HepG2 (cell line): Measurements from ENCODE around the gene HES1. TPM values are rescaled to one million over a fixed set of nuclear protein-coding genes. Genes with fewer than 3 reads are reported as not detected.

ENCODE experiments used
- ATAC-seq: fragments of 200-7000 bp; cut with Tn5 transposase; 3 replicates; pipeline ENCODE4 v1.9.1; 2020; ENCODE audit warnings: mild to moderate bottlenecking, moderate library complexity
- BruUV-seq: library from RNA; stranded (reverse); fragments of 400-500 nt; replicated peaks from 2 replicates; lab custom pipeline; 2021; lab: Mats Ljungman, UMichigan
- CTCF ChIA-PET: fragments of 300-600 bp; formaldehyde crosslinking; extraction: SDS; loops from one replicate; lab custom pipeline; 2021; ENCODE audit warnings: low total read pairs, inconsistent platforms, low intra/inter-chr PET ratio; lab: Yijun Ruan, JAX
- POLR2A ChIA-PET: fragments of 350-600 bp; sonication (Branson Sonifier 250); formaldehyde crosslinking; loops from one replicate; lab custom pipeline; 2020; ENCODE audit warnings: antibody characterized with exemption, inconsistent platforms; lab: Yijun Ruan, JAX
- DNase-seq: peaks from one replicate; pipeline ENCODE4 v3.0.0-alpha.2; 2015; ENCODE audit warnings: low spot score
- FAIRE-seq: peaks from 3 replicates; lab custom pipeline; 2011; peaks lifted over from hg19 to GRCh38; lab: Jason Lieb, UNC
- H2AFZ ChIP-seq: one replicate; pipeline ENCODE4 v1.6.1; 2011; ENCODE audit warnings: low read length, inconsistent platforms
- H3K27ac ChIP-seq: fragments of 300-600 bp; 3 replicates; pipeline ENCODE4 v1.8.0; 2011; ENCODE audit warnings: mixed run types, mild to moderate bottlenecking, mixed read lengths, low read length, inconsistent platforms; ENCODE audit not compliant: insufficient read depth; ENCODE audit errors: extremely low read length
- H3K27me3 ChIP-seq, 2 experiments: fragments of 200-600 bp in 1 of 2; 2 replicates in 1 of 2; 3 replicates in 1 of 2; pipeline versions ENCODE4 v1.6.0 to v1.8.0; 2011; ENCODE audit warnings: low read length in 2 of 2, mild to moderate bottlenecking in 2 of 2, moderate library complexity in 2 of 2, inconsistent platforms in 1 of 2; ENCODE audit not compliant: insufficient read depth in 2 of 2, control insufficient read depth in 1 of 2
- H3K36me3 ChIP-seq, 2 experiments: fragments of 200-600 bp in 1 of 2; replicated peaks in 1 of 2; 2 replicates in 1 of 2; 3 replicates in 1 of 2; pipeline versions ENCODE4 v1.5.1 to v1.8.0; 2011; ENCODE audit warnings: low read length in 2 of 2, inconsistent platforms in 1 of 2; ENCODE audit not compliant: insufficient read depth in 2 of 2, control insufficient read depth in 1 of 2
- H3K4me1 ChIP-seq: 2 replicates; pipeline ENCODE4 v1.5.1; 2012; ENCODE audit warnings: low read length, inconsistent platforms; ENCODE audit not compliant: insufficient read depth
- H3K4me2 ChIP-seq: 2 replicates; pipeline ENCODE4 v1.6.0; 2011; ENCODE audit warnings: low read depth, low read length, inconsistent platforms
- H3K4me3 ChIP-seq, 3 experiments: fragments of 200-600 bp in 1 of 3; sonication (generic), shearing (Covaris generic) in 1 of 3; replicated peaks in 1 of 3; 2 replicates each; pipeline ENCODE4 v1.5.1; 2011 to 2016; ENCODE audit warnings: low read length in 3 of 3, inconsistent platforms in 2 of 3, low read depth in 2 of 3, mild to moderate bottlenecking in 2 of 3, control low read depth in 1 of 3, mixed read lengths in 1 of 3; ENCODE audit not compliant: insufficient read depth in 1 of 3
- H3K79me2 ChIP-seq: one replicate; pipeline ENCODE4 v1.6.1; 2011; ENCODE audit warnings: low read length, inconsistent platforms; ENCODE audit not compliant: insufficient read depth
- H3K9ac ChIP-seq: 2 replicates; pipeline ENCODE4 v1.6.0; 2011; ENCODE audit warnings: mild to moderate bottlenecking, low read depth, low read length, inconsistent platforms; ENCODE audit not compliant: insufficient read depth
- H3K9me3 ChIP-seq: 2 replicates; pipeline ENCODE4 v1.5.1; 2012; ENCODE audit warnings: mild to moderate bottlenecking, low read length
- H4K20me1 ChIP-seq: 2 replicates; pipeline ENCODE4 v1.6.0; 2011; ENCODE audit warnings: inconsistent platforms, mild to moderate bottlenecking, low read length, moderate library complexity; ENCODE audit not compliant: insufficient read depth
- DBP ChIP-seq: sonication (generic); formaldehyde crosslinking; IDR thresholded peaks from 2 replicates; pipeline ENCODE4 v1.4.0; 2020; ENCODE audit warnings: missing genetic modification reagents; ENCODE audit errors: not compliant biosample characterization
- GATAD1 ChIP-seq: IDR thresholded peaks from 2 replicates; pipeline ENCODE4 v1.6.1; 2016; ENCODE audit warnings: missing genetic modification reagents, missing compliant biosample characterization
- RBFOX2 ChIP-seq: fragments of 200-400 bp; formaldehyde crosslinking; IDR thresholded peaks from 2 replicates; pipeline ENCODE4 v1.6.1; 2017; ENCODE audit warnings: low read depth, mild to moderate bottlenecking, low read length
- RFX3 ChIP-seq: IDR thresholded peaks from 2 replicates; pipeline ENCODE4 v1.6.1; 2016; ENCODE audit warnings: missing biosample characterization, missing genetic modification reagents
- SIN3B ChIP-seq: fragments of 150-350 bp; IDR thresholded peaks from 2 replicates; pipeline ENCODE4 v1.6.1; 2014; ENCODE audit warnings: low read length
- TBX2 ChIP-seq: sonication (generic); formaldehyde crosslinking; IDR thresholded peaks from 2 replicates; pipeline ENCODE4 v1.5.0; 2020; ENCODE audit warnings: missing genetic modification reagents, mild to moderate bottlenecking, borderline replicate concordance
- TFDP2 ChIP-seq: sonication (generic); formaldehyde crosslinking; IDR thresholded peaks from 2 replicates; pipeline ENCODE4 v1.4.0; 2020; ENCODE audit warnings: missing genetic modification reagents
- ZFP90 ChIP-seq: sonication (generic); formaldehyde crosslinking; IDR thresholded peaks from 2 replicates; pipeline ENCODE4 v1.8.0; 2022; ENCODE audit warnings: missing genetic modification reagents, mild to moderate bottlenecking, inconsistent platforms, borderline replicate concordance
- ZNF280D ChIP-seq: sonication (generic); formaldehyde crosslinking; IDR thresholded peaks from 2 replicates; pipeline ENCODE4 v1.5.1; 2020; ENCODE audit warnings: mild to moderate bottlenecking, missing genetic modification reagents
- ZNF335 ChIP-seq: sonication (generic); formaldehyde crosslinking; IDR thresholded peaks from 2 replicates; pipeline ENCODE4 v1.4.0; 2020; ENCODE audit warnings: missing genetic modification reagents
- ZNF343 ChIP-seq: sonication (generic); formaldehyde crosslinking; IDR thresholded peaks from 2 replicates; pipeline ENCODE4 v1.4.0; 2020; ENCODE audit warnings: mild to moderate bottlenecking, missing genetic modification reagents
- ZNF678 ChIP-seq: sonication (generic); formaldehyde crosslinking; IDR thresholded peaks from 2 replicates; pipeline ENCODE4 v1.4.0; 2020; ENCODE audit warnings: mild to moderate bottlenecking, missing genetic modification reagents
- ZNF709 ChIP-seq: sonication (generic); formaldehyde crosslinking; IDR thresholded peaks from 2 replicates; pipeline ENCODE4 v1.5.0; 2020; ENCODE audit warnings: mild to moderate bottlenecking, missing genetic modification reagents
- WGBS: methylation state at CpG from one replicate; pipeline ENCODE4 v1.1.6; 2017; ENCODE audit warnings: low lambda C conversion rate; 5-methylcytosine and 5-hydroxymethylcytosine counted together
- in situ Hi-C: cut with HindIII; loops from 2 replicates; pipeline ENCODE4 v1.10.0; 2017; ENCODE audit warnings: low pct_unique_long_range_greater_than_20kb; ENCODE audit not compliant: extremely low pct_ligation_motif_present
- intact Hi-C: fragments of 100-400 bp; cut with micrococcal nuclease; formaldehyde crosslinking; loops from one replicate; pipeline ENCODE4 v1.10.0; 2022; ENCODE audit not compliant: unreplicated experiment
- polyA plus RNA-seq, 8 experiments: library from polyadenylated mRNA; depleted of rRNA in 3 of 8; stranded (reverse) in 7 of 8; unstranded in 1 of 8; fragments of >200 nt; fragmentation: Illumina TruSeq in 4 of 8; extraction: Trizol in 4 of 8; gene quantifications; 2 replicates each; pipeline versions ENCODE4 v1.2.1 to v1.2.3, GENCODE V29; 2011 to 2016; ENCODE audit warnings: low read depth in 4 of 8, missing spikeins in 1 of 8, mixed read lengths in 1 of 8; ENCODE audit not compliant: insufficient read depth in 1 of 8
- total RNA-seq, 5 experiments: library from RNA; depleted of rRNA; stranded (reverse); fragments of >200 nt; fragmentation: Illumina TruSeq; extraction: Trizol; gene quantifications; 2 replicates each; pipeline ENCODE4 v1.2.3, GENCODE V29; 2016; ENCODE audit warnings: low read depth in 1 of 5
- TF ChIP-seq, protein P1 (sequence below): sonication (generic); formaldehyde crosslinking; IDR thresholded peaks from 2 replicates; pipeline ENCODE4 v1.4.0; 2020; ENCODE audit warnings: missing genetic modification reagents, borderline replicate concordance

HES1 gene
- total and polyA plus RNA-seq, 2 of the 13 experiments (the other 11 are each of a cell fraction or from before 2014, with no cell fraction given): 15.4 to 19.8 TPM

- H3K4me1 ChIP-seq: no peaks in the 10 kb centered on the region
- H3K4me2 ChIP-seq: no peak overlapping the region
- no peaks in the 10 kb centered on the region for H3K36me3 ChIP-seq
- CTCF ChIA-PET: no interaction called here
- H3K9me3 ChIP-seq: no peaks in the 10 kb centered on the region
- no peak overlapping the region for H2AFZ ChIP-seq
- TF ChIP-seq RBFOX2 (no peak), DBP (CRISPR knock-in tag) (no peak), SIN3B (no peak), ZNF678 (no peak), ZNF343 (CRISPR knock-in tag) (no peak), ZFP90 (no peak), ZNF335 (no peak), ZNF280D (CRISPR knock-in tag) (no peak), TFDP2 (no peak), RFX3 (CRISPR knock-in tag) (no peak), TBX2 (CRISPR knock-in tag) (no peak), GATAD1 (CRISPR knock-in tag) (no peak), ZNF709 (CRISPR knock-in tag) (no peak)
- TF ChIP-seq, protein P1, sequence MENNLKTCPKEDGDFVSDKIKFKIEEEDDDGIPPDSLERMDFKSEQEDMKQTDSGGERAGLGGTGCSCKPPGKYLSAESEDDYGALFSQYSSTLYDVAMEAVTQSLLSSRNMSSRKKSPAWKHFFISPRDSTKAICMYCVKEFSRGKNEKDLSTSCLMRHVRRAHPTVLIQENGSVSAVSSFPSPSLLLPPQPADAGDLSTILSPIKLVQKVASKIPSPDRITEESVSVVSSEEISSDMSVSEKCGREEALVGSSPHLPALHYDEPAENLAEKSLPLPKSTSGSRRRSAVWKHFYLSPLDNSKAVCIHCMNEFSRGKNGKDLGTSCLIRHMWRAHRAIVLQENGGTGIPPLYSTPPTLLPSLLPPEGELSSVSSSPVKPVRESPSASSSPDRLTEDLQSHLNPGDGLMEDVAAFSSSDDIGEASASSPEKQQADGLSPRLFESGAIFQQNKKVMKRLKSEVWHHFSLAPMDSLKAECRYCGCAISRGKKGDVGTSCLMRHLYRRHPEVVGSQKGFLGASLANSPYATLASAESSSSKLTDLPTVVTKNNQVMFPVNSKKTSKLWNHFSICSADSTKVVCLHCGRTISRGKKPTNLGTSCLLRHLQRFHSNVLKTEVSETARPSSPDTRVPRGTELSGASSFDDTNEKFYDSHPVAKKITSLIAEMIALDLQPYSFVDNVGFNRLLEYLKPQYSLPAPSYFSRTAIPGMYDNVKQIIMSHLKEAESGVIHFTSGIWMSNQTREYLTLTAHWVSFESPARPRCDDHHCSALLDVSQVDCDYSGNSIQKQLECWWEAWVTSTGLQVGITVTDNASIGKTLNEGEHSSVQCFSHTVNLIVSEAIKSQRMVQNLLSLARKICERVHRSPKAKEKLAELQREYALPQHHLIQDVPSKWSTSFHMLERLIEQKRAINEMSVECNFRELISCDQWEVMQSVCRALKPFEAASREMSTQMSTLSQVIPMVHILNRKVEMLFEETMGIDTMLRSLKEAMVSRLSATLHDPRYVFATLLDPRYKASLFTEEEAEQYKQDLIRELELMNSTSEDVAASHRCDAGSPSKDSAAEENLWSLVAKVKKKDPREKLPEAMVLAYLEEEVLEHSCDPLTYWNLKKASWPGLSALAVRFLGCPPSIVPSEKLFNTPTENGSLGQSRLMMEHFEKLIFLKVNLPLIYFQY (CRISPR knock-in tag): no peak
- TF ChIP-seq, all 625 proteins: peak for 0
- POLR2A ChIA-PET: no interaction called here
- Histone ChIP-seq H3K27me3 (peaks cover 1 to 33% of the 10 kb centered on the region in 2 experiments; a peak in 3 of 5 replicates), H3K79me2 (no peaks in the 10 kb centered on the region), H3K4me3 (no peak overlapping the region), H3K9ac (no peak overlapping the region), H4K20me1 (no peaks in the 10 kb centered on the region), H3K27ac (no peak overlapping the region)
- no peak for FAIRE-seq
- in situ Hi-C loops: no loop called here
- WGBS: 43% methylated on average over 11 of the region's 11 CpGs
- ATAC-seq: no peak
- no TSS peak for BruUV-seq
- no peak for DNase-seq
- intact Hi-C loops: no loop called here
Measured at GRCh38 chr3:194181612-194182529, 45.9 kb downstream of the HES1 start.
